ENCODE measurements around the gene APOM.

Gene APOM

DNA sequence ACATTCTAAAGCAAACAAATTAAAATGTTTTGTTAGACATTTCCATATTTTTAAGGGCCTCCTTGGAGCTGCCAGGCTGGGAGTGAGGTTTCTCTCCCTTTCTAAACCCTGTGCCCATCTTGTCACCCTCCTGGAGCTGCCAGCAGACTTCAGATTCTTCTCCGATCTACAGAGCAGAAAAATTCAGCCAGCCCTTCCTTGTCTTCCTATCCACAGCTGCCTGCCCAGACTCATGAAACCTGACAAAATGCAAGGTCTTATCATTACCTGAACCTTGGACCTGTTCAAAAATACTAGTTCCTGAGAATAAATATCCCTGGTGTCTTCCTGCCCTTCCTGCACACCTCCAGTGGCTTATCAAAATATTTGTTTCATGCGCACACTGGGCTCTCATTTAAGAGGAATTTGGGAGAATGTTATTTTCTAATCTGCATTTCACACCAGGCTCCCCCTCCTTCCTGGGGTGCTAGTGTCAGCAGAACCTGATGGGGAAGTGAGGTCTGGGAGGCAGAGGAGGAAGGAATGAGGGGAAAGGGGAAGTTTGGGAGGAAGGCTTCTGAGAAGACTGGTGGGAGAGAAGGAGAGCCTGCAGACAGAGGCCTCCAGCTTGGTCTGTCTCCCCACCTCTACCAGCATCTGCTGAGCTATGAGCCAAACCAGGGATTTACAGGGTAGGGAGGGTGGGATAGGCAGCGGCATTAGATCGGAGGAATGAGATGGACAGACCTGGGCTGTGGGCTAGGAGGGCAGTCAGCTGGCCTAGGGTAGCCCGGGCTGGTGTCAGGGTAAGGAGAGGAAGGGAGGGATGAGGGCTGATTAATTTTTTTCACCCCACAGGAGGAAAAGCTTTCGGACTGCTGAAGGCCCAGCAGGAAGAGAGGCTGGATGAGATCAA, 40.8 kb upstream of the APOM start, which contains the start of gene AIF1:
AIF1 (plus strand) TSS at position 551 of the 895 bp plus-strand sequence; CDS start at position 647, 96 bp downstream.
- CTCF ChIA-PET, result no interaction called here
- POLR2A ChIA-PET, result interaction anchor here (1.0 to 2.0 kb wide), 2 partner anchors 38 to 50 kb away, joined by 3 to 6 read pairs; partner anchors contain the start of genes BAG6 and GPANK1
- TF ChIP-seq BHLHE40 (IDR thresholded peaks at IDR 0.05; ENCODE audit: borderline replicate concordance), result no peak
- TF ChIP-seq ELF4 (IDR thresholded peaks at IDR 0.05), result no peak
- TF ChIP-seq L3MBTL2 (conservative IDR thresholded peaks at IDR 0.05), result no peak
- no peak for DNase-seq (ENCODE audit: extremely low spot score)

DNA sequence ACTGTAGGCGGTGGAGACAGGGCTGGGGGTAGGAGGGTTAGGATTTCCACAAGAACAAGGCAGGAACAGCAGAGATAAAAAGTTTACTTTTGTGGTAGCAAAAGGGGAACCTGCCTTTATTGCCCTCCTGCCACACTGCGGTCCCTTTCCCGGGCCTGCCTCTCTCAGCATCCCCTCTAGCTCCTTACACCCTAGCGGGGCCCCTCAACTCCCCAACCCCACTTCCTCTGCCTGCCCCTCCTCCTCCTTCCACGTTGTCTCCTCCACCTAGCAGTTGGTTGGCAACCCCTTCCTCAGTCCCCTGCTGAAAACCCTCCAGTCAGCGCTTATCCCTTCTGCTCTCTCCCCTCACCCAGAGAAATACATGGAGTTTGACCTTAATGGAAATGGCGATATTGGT, 39.9 kb upstream of the APOM start:
- CTCF ChIA-PET, result no interaction called here
- TF ChIP-seq FOXM1 (IDR thresholded peaks at IDR 0.05; ENCODE audit: borderline replicate concordance), result no peak
- TF ChIP-seq HDGF (IDR thresholded peaks at IDR 0.05; ENCODE audit: borderline replicate concordance), result no peak
- TF ChIP-seq ZNF384 (IDR thresholded peaks at IDR 0.05), result no peak
- POLR2A ChIA-PET, result interaction anchor here (1.0 to 2.0 kb wide), 3 partner anchors 37 to 49 kb away, joined by 3 to 6 read pairs (median 3); partner anchors contain the start of genes BAG6 and GPANK1
- no peak for DNase-seq (ENCODE audit: extremely low spot score)

DNA sequence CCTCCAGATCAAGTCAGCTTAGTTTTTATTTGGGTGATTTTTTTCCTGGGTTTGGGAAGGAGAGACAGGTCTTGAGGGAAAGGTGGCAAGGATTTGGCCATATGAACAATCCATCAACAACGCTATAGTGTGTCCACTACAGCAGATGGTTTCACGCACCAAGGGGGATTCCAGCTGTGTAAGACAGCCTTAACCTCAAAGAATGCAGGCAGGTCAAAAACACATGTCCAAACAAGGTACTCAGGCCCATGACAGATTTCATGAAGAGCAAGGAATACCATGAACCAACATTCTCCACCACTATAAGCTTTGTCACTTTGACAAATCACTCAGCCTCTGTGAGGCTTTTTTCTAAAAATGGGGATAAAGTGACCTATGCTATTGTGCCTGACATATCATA, 38.7 kb upstream of the APOM start:
- TF ChIP-seq PKNOX1 (IDR thresholded peaks at IDR 0.05) (no peak), FOXM1 (IDR thresholded peaks at IDR 0.05; ENCODE audit: borderline replicate concordance) (no peak), TARDBP (IDR thresholded peaks at IDR 0.05) (no peak), SUZ12 (IDR thresholded peaks at IDR 0.05) (no peak), LEF1 (IDR thresholded peaks at IDR 0.05; ENCODE audit: borderline replicate concordance) (no peak), L3MBTL2 (conservative IDR thresholded peaks at IDR 0.05) (no peak), NFRKB (IDR thresholded peaks at IDR 0.05) (no peak), BHLHE40 (IDR thresholded peaks at IDR 0.05; ENCODE audit: borderline replicate concordance) (no peak), ZNF384 (IDR thresholded peaks at IDR 0.05) (no peak), FOXK2 (IDR thresholded peaks at IDR 0.05) (no peak), HDGF (IDR thresholded peaks at IDR 0.05; ENCODE audit: borderline replicate concordance) (no peak), FOXA1 (IDR thresholded peaks at IDR 0.05) (no peak), ELF4 (IDR thresholded peaks at IDR 0.05) (no peak), CTBP1 (IDR thresholded peaks at IDR 0.05; ENCODE audit: borderline replicate concordance) (no peak), ARNT (IDR thresholded peaks at IDR 0.05) (no peak), SP1 (IDR thresholded peaks at IDR 0.05) (no peak)
- DNase-seq (ENCODE audit: extremely low spot score), result no peak
- ChIA-PET POLR2A (interaction anchor here (1.2 kb wide), 1 partner anchor 48 kb away, joined by 3 read pairs; the partner anchor contains the start of gene GPANK1), CTCF (interaction anchor here (1.3 to 1.5 kb wide), 2 partner anchors 16 to 18 kb away, joined by 3 read pairs; no protein-coding TSS in a partner anchor)

- ChIA-PET POLR2A (interaction anchor here (1.0 to 3.3 kb wide), 3 partner anchors 33 to 79 kb away, joined by 5 to 24 read pairs (median 6); partner anchors contain the start of genes BAG6, C6orf47 and DDX39B), CTCF (no interaction called here)
- DNase-seq (ENCODE audit: extremely low spot score), result peak; percentile 98
- peak; percentile 97 for TF ChIP-seq ZNF384 (IDR thresholded peaks at IDR 0.05)
- TF ChIP-seq HDGF (IDR thresholded peaks at IDR 0.05; ENCODE audit: borderline replicate concordance), result no peak
- peak; percentile 99 for TF ChIP-seq L3MBTL2 (conservative IDR thresholded peaks at IDR 0.05)
Observed at GRCh38 chr6:31619805-31620585, 35.7 kb upstream of the APOM start.

DNA sequence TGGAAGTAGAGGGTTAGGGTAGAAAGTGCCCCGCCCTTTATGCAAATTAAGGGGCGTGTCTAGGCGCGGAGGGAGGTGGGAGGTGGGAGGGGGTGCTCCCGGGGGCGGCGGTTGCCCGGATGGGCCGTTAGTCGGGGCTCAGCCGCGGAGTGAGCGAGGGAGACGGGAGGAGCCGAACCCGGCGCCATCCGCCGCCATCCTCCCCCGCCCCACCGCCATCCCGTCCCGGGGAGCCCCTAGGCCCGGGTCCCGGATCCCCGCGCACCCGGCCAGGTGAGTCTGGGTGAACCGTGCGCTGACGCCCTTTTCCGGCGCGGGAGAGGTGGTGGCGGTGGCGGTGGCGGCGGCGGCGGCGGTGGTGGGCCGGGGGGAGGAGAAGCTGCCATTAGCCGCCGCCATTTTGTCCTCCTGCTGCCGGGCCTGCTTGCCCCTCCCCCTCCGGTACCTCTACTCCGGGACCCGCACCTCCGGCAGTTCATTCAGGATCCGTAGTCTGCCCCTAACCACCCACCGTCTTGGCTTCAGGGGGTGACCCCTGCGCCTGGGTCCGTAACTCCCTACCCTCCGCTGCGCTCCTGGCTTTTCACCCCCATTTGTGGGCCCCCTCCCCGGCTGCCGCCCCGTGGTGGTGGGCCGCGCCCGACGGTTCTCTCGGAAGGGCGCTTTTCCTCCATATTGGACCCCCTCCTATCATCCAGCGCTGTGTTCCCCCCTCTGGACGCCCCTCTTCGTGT, 34.9 kb upstream of the APOM start, which contains the start of gene PRRC2A:
PRRC2A (plus strand) TSS at position 130 of the 734 bp plus-strand sequence. CDS start 2,075 bp downstream, outside the sequence.
- DNase-seq (ENCODE audit: extremely low spot score), result peak; percentile 74
- CTCF ChIA-PET, result interaction anchor here (1.1 kb wide), 1 partner anchor 22 kb away, joined by 3 read pairs; no protein-coding TSS in a partner anchor
- POLR2A ChIA-PET, result interaction anchor here (1.0 to 3.3 kb wide), 9 partner anchors 15 to 117 kb away, joined by 3 to 24 read pairs (median 8); partner anchors contain the start of genes ATP6V1G2, BAG6, C6orf47 and CSNK2B
- TF ChIP-seq TARDBP (IDR thresholded peaks at IDR 0.05) (no peak), FOXK2 (IDR thresholded peaks at IDR 0.05) (no peak), L3MBTL2 (conservative IDR thresholded peaks at IDR 0.05) (no peak), NFRKB (IDR thresholded peaks at IDR 0.05) (peak; percentile 91), ELF4 (IDR thresholded peaks at IDR 0.05) (no peak; the same call in 1 of the 2 replicates)

- ChIA-PET POLR2A (interaction anchor here (1.2 to 3.3 kb wide), 10 partner anchors 15 to 116 kb away, joined by 3 to 24 read pairs (median 8); partner anchors contain the start of genes ATP6V1G2, BAG6, C6orf47 and CSNK2B), CTCF (interaction anchor here (1.1 kb wide), 2 partner anchors 23 to 39 kb away, joined by 3 to 4 read pairs; partner anchors contain the start of gene C6orf47)
- TF ChIP-seq FOXM1 (IDR thresholded peaks at IDR 0.05; ENCODE audit: borderline replicate concordance) (no peak), CTBP1 (IDR thresholded peaks at IDR 0.05; ENCODE audit: borderline replicate concordance) (no peak), HDGF (IDR thresholded peaks at IDR 0.05; ENCODE audit: borderline replicate concordance) (no peak), ARNT (IDR thresholded peaks at IDR 0.05) (no peak), LEF1 (IDR thresholded peaks at IDR 0.05; ENCODE audit: borderline replicate concordance) (no peak), SP1 (IDR thresholded peaks at IDR 0.05) (no peak), NFRKB (IDR thresholded peaks at IDR 0.05) (no peak), L3MBTL2 (conservative IDR thresholded peaks at IDR 0.05) (no peak), BHLHE40 (IDR thresholded peaks at IDR 0.05; ENCODE audit: borderline replicate concordance) (no peak)
- no peak for DNase-seq (ENCODE audit: extremely low spot score)
Observed at GRCh38 chr6:31621320-31621939, 34.3 kb upstream of the APOM start.
